C4-2B (cell line): ENCODE data around the gene PLD3.

Experiments
- CTCF ChIP-seq: fragments of 450-650 bp; conservative IDR thresholded peaks from 2 replicates; pipeline ENCODE4 v1.5.1; 2017; ENCODE audit warnings: mild to moderate bottlenecking
- ZFX ChIP-seq: fragments of 450-650 bp; IDR thresholded peaks from 2 replicates; pipeline ENCODE4 v1.6.1; 2017

GRCh38 chr19:40383668-40384248 lies 35.3 kb downstream of the PLD3 start:
- TF ChIP-seq CTCF (no peak), ZFX (no peak)
